GM12892 (cell line): ENCODE measurements around the gene SLC29A3.

ENCODE experiments used
- POLR2A ChIP-seq: IDR thresholded peaks from 2 replicates; pipeline ENCODE4 v1.6.1; 2011; ENCODE audit warnings: low read depth, low read length, control low read depth
- POLR2AphosphoS5 ChIP-seq: IDR thresholded peaks from 2 replicates; pipeline ENCODE4 v1.6.1; 2011; ENCODE audit warnings: low read depth, low read length, control low read depth

DNA sequence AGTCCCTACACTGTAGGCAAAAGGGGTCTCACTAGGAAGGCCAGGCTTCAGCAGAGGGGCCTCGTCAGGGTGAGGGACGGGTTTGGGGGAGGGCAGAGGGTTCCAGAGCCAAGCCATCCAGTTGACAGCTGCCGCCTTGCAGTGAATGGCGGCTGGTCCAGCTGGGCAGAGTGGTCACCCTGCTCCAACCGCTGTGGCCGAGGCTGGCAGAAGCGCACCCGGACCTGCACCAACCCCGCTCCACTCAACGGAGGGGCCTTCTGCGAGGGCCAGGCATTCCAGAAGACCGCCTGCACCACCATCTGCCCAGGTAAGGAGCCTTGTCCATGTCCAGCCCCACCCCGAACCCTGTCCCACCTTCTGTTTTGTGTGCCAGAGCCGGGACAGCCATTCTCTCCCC is 31.6 kb upstream of the SLC29A3 start:
- TF ChIP-seq POLR2A (no peak), POLR2AphosphoS5 (no peak)
